ENCODE measurements around the gene C19orf81. TPM values are rescaled to one million over a fixed set of nuclear protein-coding genes. Genes with fewer than 3 reads are reported as not detected.

C19orf81 gene
- total and polyA plus RNA-seq, 2 of the 13 experiments (the other 11 are each of a cell fraction or from before 2014, with no cell fraction given): not detected

DNA sequence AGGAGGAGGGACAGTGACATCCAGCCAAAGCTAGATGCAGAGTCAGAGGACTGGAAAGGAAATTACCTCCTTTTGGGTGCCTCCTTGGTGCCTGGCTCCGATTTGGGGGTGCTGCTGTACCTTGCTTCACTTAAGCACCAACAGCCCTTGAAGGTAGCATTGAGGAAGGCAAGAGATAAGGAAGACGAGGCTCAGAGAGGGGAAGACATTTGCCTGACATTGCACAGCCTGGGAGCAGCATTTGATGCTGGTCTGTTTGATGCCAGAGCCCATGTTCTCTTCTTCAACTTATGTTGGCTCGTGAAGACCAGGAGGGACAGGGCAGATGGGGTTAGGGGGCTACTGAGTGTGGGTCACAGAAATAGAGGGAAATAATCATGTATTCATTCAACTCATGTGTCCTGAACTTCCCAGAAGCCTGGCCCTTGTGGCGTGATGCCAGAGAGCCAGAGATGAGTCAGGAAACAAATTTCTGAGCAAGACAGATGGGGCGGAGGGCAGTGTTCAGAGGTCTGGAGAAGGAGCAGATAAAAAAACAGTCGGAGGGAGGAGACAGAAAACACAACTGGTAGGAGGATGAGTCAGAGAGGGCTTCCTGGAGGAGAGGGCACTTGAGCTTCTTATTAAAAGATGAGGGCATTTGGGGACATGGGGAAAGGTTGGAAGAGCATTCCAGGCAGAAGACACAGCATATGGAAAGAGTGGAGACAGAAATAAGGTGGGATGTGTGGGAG lies 3.0 kb upstream of the C19orf81 start:
- H3K9ac ChIP-seq (ENCODE audit: insufficient read depth, low read depth, low read length): no peak overlapping the region
- H3K9me3 ChIP-seq (ENCODE audit: low read length): no peaks in the 10 kb centered on the region
- H3K27ac ChIP-seq (ENCODE audit: extremely low read length, insufficient read depth, low read length): no peak overlapping the region
- no peak for FAIRE-seq
- TF ChIP-seq GTF3A (CRISPR knock-in tag; conservative IDR thresholded peaks at IDR 0.05): no peak
- TF ChIP-seq, protein P1, sequence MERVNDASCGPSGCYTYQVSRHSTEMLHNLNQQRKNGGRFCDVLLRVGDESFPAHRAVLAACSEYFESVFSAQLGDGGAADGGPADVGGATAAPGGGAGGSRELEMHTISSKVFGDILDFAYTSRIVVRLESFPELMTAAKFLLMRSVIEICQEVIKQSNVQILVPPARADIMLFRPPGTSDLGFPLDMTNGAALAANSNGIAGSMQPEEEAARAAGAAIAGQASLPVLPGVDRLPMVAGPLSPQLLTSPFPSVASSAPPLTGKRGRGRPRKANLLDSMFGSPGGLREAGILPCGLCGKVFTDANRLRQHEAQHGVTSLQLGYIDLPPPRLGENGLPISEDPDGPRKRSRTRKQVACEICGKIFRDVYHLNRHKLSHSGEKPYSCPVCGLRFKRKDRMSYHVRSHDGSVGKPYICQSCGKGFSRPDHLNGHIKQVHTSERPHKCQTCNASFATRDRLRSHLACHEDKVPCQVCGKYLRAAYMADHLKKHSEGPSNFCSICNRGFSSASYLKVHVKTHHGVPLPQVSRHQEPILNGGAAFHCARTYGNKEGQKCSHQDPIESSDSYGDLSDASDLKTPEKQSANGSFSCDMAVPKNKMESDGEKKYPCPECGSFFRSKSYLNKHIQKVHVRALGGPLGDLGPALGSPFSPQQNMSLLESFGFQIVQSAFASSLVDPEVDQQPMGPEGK (CRISPR knock-in tag; IDR thresholded peaks at IDR 0.05): no peak
- no peaks in the 10 kb centered on the region for H3K27me3 ChIP-seq (ENCODE audit: control insufficient read depth in 1 of 2, insufficient read depth in 2 of 2, low read length in 2 of 2)
- intact Hi-C loops (cut with micrococcal nuclease; ENCODE audit: unreplicated experiment) (no loop called here), in situ Hi-C loops (cut with HindIII; ENCODE audit: extremely low pct_ligation_motif_present, low pct_unique_long_range_greater_than_20kb) (no loop called here)
- CTCF ChIA-PET (ENCODE audit: low intra/inter-chr PET ratio, low total read pairs): no interaction called here
- WGBS (ENCODE audit: low lambda C conversion rate): 10% methylated on average over 6 of the region's 6 CpGs
- no peak overlapping the region for H2AFZ ChIP-seq (ENCODE audit: low read length)
- H3K79me2 ChIP-seq (ENCODE audit: insufficient read depth, low read length): no peaks in the 10 kb centered on the region
- no peaks in the 10 kb centered on the region for H3K36me3 ChIP-seq (replicated peaks in 1 of 2; ENCODE audit: control insufficient read depth in 1 of 2, insufficient read depth in 2 of 2, low read length in 2 of 2)
- H3K4me3 ChIP-seq (replicated peaks in 1 of 3; ENCODE audit: insufficient read depth in 1 of 3, low read depth in 2 of 3, low read length in 3 of 3): no peak overlapping the region
- BruUV-seq (replicated peaks): no TSS peak
- H4K20me1 ChIP-seq (ENCODE audit: insufficient read depth, low read length): no peaks in the 10 kb centered on the region
- no peak for ATAC-seq
- DNase-seq (ENCODE audit: low spot score): no peak
- POLR2A ChIA-PET: no interaction called here
- H3K4me2 ChIP-seq (ENCODE audit: low read depth, low read length): no peak overlapping the region
- no peaks in the 10 kb centered on the region for H3K4me1 ChIP-seq (ENCODE audit: insufficient read depth, low read length)

DNA sequence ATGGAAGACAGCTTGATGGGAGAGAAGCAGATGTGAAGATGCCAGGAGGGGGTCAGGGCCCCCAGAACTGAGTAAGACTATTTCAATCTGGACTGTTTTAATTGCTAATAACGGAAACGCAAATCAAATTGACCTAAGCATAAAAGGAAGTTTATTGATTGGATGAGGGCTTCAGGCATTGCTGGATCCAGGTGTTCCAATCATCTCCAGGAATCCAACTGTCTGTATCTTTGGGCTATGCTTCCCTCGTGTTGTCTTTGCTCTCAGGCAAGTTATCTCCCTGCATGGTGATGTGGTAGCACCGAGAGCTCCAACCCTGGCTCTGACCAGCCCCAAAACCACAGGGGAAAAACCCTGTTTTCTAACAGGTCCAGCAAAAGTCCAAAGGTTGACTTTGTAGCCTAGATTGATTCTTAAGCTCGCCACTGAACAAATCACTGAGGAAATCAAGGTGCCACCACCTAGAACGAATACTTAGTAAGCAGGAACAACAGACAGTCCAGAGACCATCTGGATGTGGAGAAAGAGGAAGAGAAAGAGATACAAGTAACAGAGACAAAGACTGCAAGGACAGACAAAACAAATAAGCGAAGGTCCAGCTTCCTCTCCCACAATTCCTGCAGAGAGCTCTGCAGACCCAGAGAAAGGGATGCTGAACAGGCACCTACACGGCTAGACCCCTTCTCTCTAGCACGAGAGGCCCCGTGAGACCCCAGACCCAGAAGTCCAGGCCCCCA lies 1.2 kb upstream of the C19orf81 start:
- H3K4me1 ChIP-seq (ENCODE audit: insufficient read depth, low read length): no peaks in the 10 kb centered on the region
- H3K9ac ChIP-seq (ENCODE audit: insufficient read depth, low read depth, low read length): no peak overlapping the region
- intact Hi-C loops (cut with micrococcal nuclease; ENCODE audit: unreplicated experiment) (no loop called here), in situ Hi-C loops (cut with HindIII; ENCODE audit: extremely low pct_ligation_motif_present, low pct_unique_long_range_greater_than_20kb) (no loop called here)
- no TSS peak for BruUV-seq (replicated peaks)
- no peaks in the 10 kb centered on the region for H3K27me3 ChIP-seq (ENCODE audit: control insufficient read depth in 1 of 2, insufficient read depth in 2 of 2, low read length in 2 of 2)
- ATAC-seq: no peak
- no peak overlapping the region for H3K4me3 ChIP-seq (replicated peaks in 1 of 3; ENCODE audit: insufficient read depth in 1 of 3, low read depth in 2 of 3, low read length in 3 of 3)
- H4K20me1 ChIP-seq (ENCODE audit: insufficient read depth, low read length): no peaks in the 10 kb centered on the region
- no peak overlapping the region for H3K4me2 ChIP-seq (ENCODE audit: low read depth, low read length)
- ChIA-PET POLR2A (no interaction called here), CTCF (ENCODE audit: low intra/inter-chr PET ratio, low total read pairs) (no interaction called here)
- DNase-seq (ENCODE audit: low spot score): no peak
- H3K27ac ChIP-seq (ENCODE audit: extremely low read length, insufficient read depth, low read length): no peak overlapping the region
- H2AFZ ChIP-seq (ENCODE audit: low read length): no peak overlapping the region
- no peaks in the 10 kb centered on the region for H3K9me3 ChIP-seq (ENCODE audit: low read length)
- TF ChIP-seq ZNF329 (CRISPR knock-in tag; IDR thresholded peaks at IDR 0.05; ENCODE audit: low read depth) (peak; percentile 96), ESRRA (CRISPR knock-in tag; IDR thresholded peaks at IDR 0.05; ENCODE audit: low read depth) (no peak)
- FAIRE-seq: no peak
- no peaks in the 10 kb centered on the region for H3K36me3 ChIP-seq (replicated peaks in 1 of 2; ENCODE audit: control insufficient read depth in 1 of 2, insufficient read depth in 2 of 2, low read length in 2 of 2)
- no peaks in the 10 kb centered on the region for H3K79me2 ChIP-seq (ENCODE audit: insufficient read depth, low read length)
- 23% methylated on average over 8 of the region's 10 CpGs for WGBS (ENCODE audit: low lambda C conversion rate)

All from HepG2 (cell line).